SK-N-SH treated with all-trans-retinoic acid at 6 μM for 48 hours (cell line): ENCODE measurements around the gene KAT6B.

Source experiments
- GLIS3 ChIP-seq: fragments of 250-450 bp; sonication (Bioruptor Pico); IDR thresholded peaks from 2 replicates; pipeline ENCODE4 v1.5.0; 2020; ENCODE audit warnings: mild to moderate bottlenecking, moderate library complexity
- ZFP30 ChIP-seq: fragments of 450-650 bp; formaldehyde crosslinking; IDR thresholded peaks from 2 replicates; pipeline ENCODE4 v1.5.0; 2022; ENCODE audit warnings: mild to moderate bottlenecking, moderate library complexity
- ZNF70 ChIP-seq: fragments of 450-650 bp; formaldehyde crosslinking; IDR thresholded peaks from 2 replicates; pipeline ENCODE4 v1.5.0; 2020; ENCODE audit warnings: mild to moderate bottlenecking, moderate library complexity
- TF ChIP-seq, protein P1 (sequence below): fragments of 250-450 bp; sonication (Bioruptor Pico); IDR thresholded peaks from 2 replicates; pipeline ENCODE4 v1.5.1; 2020; ENCODE audit warnings: low read depth, mild to moderate bottlenecking, moderate library complexity

- TF ChIP-seq, protein P1, sequence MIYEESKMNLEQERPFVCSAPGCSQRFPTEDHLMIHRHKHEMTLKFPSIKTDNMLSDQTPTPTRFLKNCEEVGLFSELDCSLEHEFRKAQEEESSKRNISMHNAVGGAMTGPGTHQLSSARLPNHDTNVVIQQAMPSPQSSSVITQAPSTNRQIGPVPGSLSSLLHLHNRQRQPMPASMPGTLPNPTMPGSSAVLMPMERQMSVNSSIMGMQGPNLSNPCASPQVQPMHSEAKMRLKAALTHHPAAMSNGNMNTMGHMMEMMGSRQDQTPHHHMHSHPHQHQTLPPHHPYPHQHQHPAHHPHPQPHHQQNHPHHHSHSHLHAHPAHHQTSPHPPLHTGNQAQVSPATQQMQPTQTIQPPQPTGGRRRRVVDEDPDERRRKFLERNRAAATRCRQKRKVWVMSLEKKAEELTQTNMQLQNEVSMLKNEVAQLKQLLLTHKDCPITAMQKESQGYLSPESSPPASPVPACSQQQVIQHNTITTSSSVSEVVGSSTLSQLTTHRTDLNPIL (CRISPR knock-in tag): no peak
- TF ChIP-seq ZFP30 (CRISPR knock-in tag) (no peak), GLIS3 (CRISPR knock-in tag) (no peak), ZNF70 (no peak)
These were observed 245.4 kb downstream of the KAT6B start for GRCh38 chr10:75071756-75072155.
